Measurements from ENCODE around the gene DPF3.

The DPF3 gene

GRCh38 chr14:72589652-72590051 is 304.2 kb downstream of the DPF3 start:
- Histone ChIP-seq H3K36me3 (ENCODE audit: insufficient read depth, insufficient read length, low read length) (no peaks in the 10 kb centered on the region), H3K9me3 (ENCODE audit: insufficient read depth, low read length) (no peaks in the 10 kb centered on the region), H3K4me1 (ENCODE audit: insufficient read depth, insufficient read length) (no peaks in the 10 kb centered on the region), H3K9ac (ENCODE audit: insufficient read length, low read depth) (no peak overlapping the region), H3K27me3 (ENCODE audit: insufficient read depth, insufficient read length) (no peaks in the 10 kb centered on the region), H3K4me3 (ENCODE audit: insufficient read length, low read depth) (no peak overlapping the region)
- no peak for DNase-seq (ENCODE audit: low read depth, low spot score)
- no peak for TF ChIP-seq SUZ12 (IDR thresholded peaks at IDR 0.05; ENCODE audit: extremely low read depth, insufficient read depth, insufficient read length)
- no peak for TF ChIP-seq YY1 (IDR thresholded peaks at IDR 0.05; ENCODE audit: insufficient read depth, insufficient read length)
- TF ChIP-seq ZNF274 (IDR thresholded peaks at IDR 0.05; ENCODE audit: low read depth, low read length): no peak

- Histone ChIP-seq H3K4me3 (ENCODE audit: insufficient read length, low read depth) (no peak overlapping the region), H3K9ac (ENCODE audit: insufficient read length, low read depth) (no peak overlapping the region), H3K27me3 (ENCODE audit: insufficient read depth, insufficient read length) (no peaks in the 10 kb centered on the region), H3K4me1 (ENCODE audit: insufficient read depth, insufficient read length) (no peaks in the 10 kb centered on the region), H3K36me3 (ENCODE audit: insufficient read depth, insufficient read length, low read length) (no peaks in the 10 kb centered on the region), H3K9me3 (ENCODE audit: insufficient read depth, low read length) (no peaks in the 10 kb centered on the region)
- DNase-seq (ENCODE audit: low read depth, low spot score): no peak
- TF ChIP-seq ZNF274 (IDR thresholded peaks at IDR 0.05; ENCODE audit: low read depth, low read length) (no peak), YY1 (IDR thresholded peaks at IDR 0.05; ENCODE audit: insufficient read depth, insufficient read length) (no peak), SUZ12 (IDR thresholded peaks at IDR 0.05; ENCODE audit: extremely low read depth, insufficient read depth, insufficient read length) (no peak)
Measured at GRCh38 chr14:72588521-72588920, 305.4 kb downstream of the DPF3 start.

GRCh38 chr14:72583316-72584272 is 310.3 kb downstream of the DPF3 start:
- no peaks in the 10 kb centered on the region for H3K4me1 ChIP-seq (ENCODE audit: insufficient read depth, insufficient read length)
- no peak for TF ChIP-seq SUZ12 (IDR thresholded peaks at IDR 0.05; ENCODE audit: extremely low read depth, insufficient read depth, insufficient read length)
- TF ChIP-seq ZNF274 (IDR thresholded peaks at IDR 0.05; ENCODE audit: low read depth, low read length): no peak
- no peak for TF ChIP-seq YY1 (IDR thresholded peaks at IDR 0.05; ENCODE audit: insufficient read depth, insufficient read length)
- H3K4me3 ChIP-seq (ENCODE audit: insufficient read length, low read depth): no peak overlapping the region
- H3K27me3 ChIP-seq (ENCODE audit: insufficient read depth, insufficient read length): no peaks in the 10 kb centered on the region
- no peak for DNase-seq (ENCODE audit: low read depth, low spot score)
- H3K9me3 ChIP-seq (ENCODE audit: insufficient read depth, low read length): no peaks in the 10 kb centered on the region
- H3K9ac ChIP-seq (ENCODE audit: insufficient read length, low read depth): no peak overlapping the region
- H3K36me3 ChIP-seq (ENCODE audit: insufficient read depth, insufficient read length, low read length): no peaks in the 10 kb centered on the region

- no peaks in the 10 kb centered on the region for H3K36me3 ChIP-seq (ENCODE audit: insufficient read depth, insufficient read length, low read length)
- TF ChIP-seq YY1 (IDR thresholded peaks at IDR 0.05; ENCODE audit: insufficient read depth, insufficient read length) (no peak), ZNF274 (IDR thresholded peaks at IDR 0.05; ENCODE audit: low read depth, low read length) (no peak), SUZ12 (IDR thresholded peaks at IDR 0.05; ENCODE audit: extremely low read depth, insufficient read depth, insufficient read length) (no peak)
- no peak overlapping the region for H3K9ac ChIP-seq (ENCODE audit: insufficient read length, low read depth)
- H3K4me3 ChIP-seq (ENCODE audit: insufficient read length, low read depth): no peak overlapping the region
- no peaks in the 10 kb centered on the region for H3K27me3 ChIP-seq (ENCODE audit: insufficient read depth, insufficient read length)
- H3K9me3 ChIP-seq (ENCODE audit: insufficient read depth, low read length): no peaks in the 10 kb centered on the region
- H3K4me1 ChIP-seq (ENCODE audit: insufficient read depth, insufficient read length): no peaks in the 10 kb centered on the region
- DNase-seq (ENCODE audit: low read depth, low spot score): no peak
Measured at GRCh38 chr14:72582582-72582981, 311.3 kb downstream of the DPF3 start.

- no peak for TF ChIP-seq YY1 (IDR thresholded peaks at IDR 0.05; ENCODE audit: insufficient read depth, insufficient read length)
- TF ChIP-seq ZNF274 (IDR thresholded peaks at IDR 0.05; ENCODE audit: low read depth, low read length): no peak
- TF ChIP-seq SUZ12 (IDR thresholded peaks at IDR 0.05; ENCODE audit: extremely low read depth, insufficient read depth, insufficient read length): no peak
- no peaks in the 10 kb centered on the region for H3K36me3 ChIP-seq (ENCODE audit: insufficient read depth, insufficient read length, low read length)
Measured at GRCh38 chr14:72578514-72578913, 315.4 kb downstream of the DPF3 start.

GRCh38 chr14:72577521-72577920 is 316.4 kb downstream of the DPF3 start:
- Histone ChIP-seq H3K4me1 (ENCODE audit: insufficient read depth, insufficient read length) (no peaks in the 10 kb centered on the region), H3K27me3 (ENCODE audit: insufficient read depth, insufficient read length) (no peaks in the 10 kb centered on the region), H3K4me3 (ENCODE audit: insufficient read length, low read depth) (no peak overlapping the region), H3K36me3 (ENCODE audit: insufficient read depth, insufficient read length, low read length) (no peaks in the 10 kb centered on the region), H3K9me3 (ENCODE audit: insufficient read depth, low read length) (no peaks in the 10 kb centered on the region), H3K9ac (ENCODE audit: insufficient read length, low read depth) (no peak overlapping the region)
- DNase-seq (ENCODE audit: low read depth, low spot score): no peak
- TF ChIP-seq SUZ12 (IDR thresholded peaks at IDR 0.05; ENCODE audit: extremely low read depth, insufficient read depth, insufficient read length): no peak
- TF ChIP-seq ZNF274 (IDR thresholded peaks at IDR 0.05; ENCODE audit: low read depth, low read length): no peak
- TF ChIP-seq YY1 (IDR thresholded peaks at IDR 0.05; ENCODE audit: insufficient read depth, insufficient read length): no peak

More at GRCh38 chr14:72578514-72578913, 315.4 kb downstream of the DPF3 start:
- Histone ChIP-seq H3K27me3 (ENCODE audit: insufficient read depth, insufficient read length) (no peaks in the 10 kb centered on the region), H3K4me3 (ENCODE audit: insufficient read length, low read depth) (no peak overlapping the region), H3K4me1 (ENCODE audit: insufficient read depth, insufficient read length) (no peaks in the 10 kb centered on the region), H3K9ac (ENCODE audit: insufficient read length, low read depth) (no peak overlapping the region), H3K9me3 (ENCODE audit: insufficient read depth, low read length) (no peaks in the 10 kb centered on the region)
- no peak for DNase-seq (ENCODE audit: low read depth, low spot score)

- H3K4me3 ChIP-seq (ENCODE audit: insufficient read length, low read depth): no peak overlapping the region
Measured at GRCh38 chr14:72576258-72576657, 317.6 kb downstream of the DPF3 start.

More at GRCh38 chr14:72576258-72576657, 317.6 kb downstream of the DPF3 start:
- H3K9me3 ChIP-seq (ENCODE audit: insufficient read depth, low read length): peaks cover 4% of the 10 kb centered on the region; the same call in 1 of the 2 replicates
- no peaks in the 10 kb centered on the region for H3K4me1 ChIP-seq (ENCODE audit: insufficient read depth, insufficient read length)
- H3K36me3 ChIP-seq (ENCODE audit: insufficient read depth, insufficient read length, low read length): no peaks in the 10 kb centered on the region
- TF ChIP-seq SUZ12 (IDR thresholded peaks at IDR 0.05; ENCODE audit: extremely low read depth, insufficient read depth, insufficient read length): no peak
- no peak for TF ChIP-seq ZNF274 (IDR thresholded peaks at IDR 0.05; ENCODE audit: low read depth, low read length)
- TF ChIP-seq YY1 (IDR thresholded peaks at IDR 0.05; ENCODE audit: insufficient read depth, insufficient read length): no peak
- H3K27me3 ChIP-seq (ENCODE audit: insufficient read depth, insufficient read length): no peaks in the 10 kb centered on the region
- H3K9ac ChIP-seq (ENCODE audit: insufficient read length, low read depth): no peak overlapping the region
- DNase-seq (ENCODE audit: low read depth, low spot score): no peak
